ENCODE results near the gene C5orf15. TPM values are rescaled to one million over a fixed set of nuclear protein-coding genes. Genes with fewer than 3 reads are reported as not detected.

C5orf15 gene
- total RNA-seq, 1 experiment from 2014 or later, result 63.2 TPM

- in situ Hi-C loops (cut with HindIII; ENCODE audit: low pct_unique_long_range_greater_than_20kb, low sequenced_read_pairs) (no loop called here), intact Hi-C loops (cut with micrococcal nuclease; ENCODE audit: unreplicated experiment) (no loop called here)
- ChIA-PET CTCF (interaction anchor here (1.0 kb wide), 1 partner anchor 34 kb away, joined by 7 read pairs; no protein-coding TSS in a partner anchor), POLR2A (interaction anchor here (0.6 kb wide), 3 partner anchors 16 to 150 kb away, joined by 3 to 7 read pairs (median 3); no protein-coding TSS in a partner anchor)
- Histone ChIP-seq H3K36me3 (ENCODE audit: control insufficient read depth, insufficient read depth, low read length) (peaks cover 6% of the 10 kb centered on the region; the same call in 1 of the 2 replicates), H3K27ac (ENCODE audit: low read length) (peak overlapping the region; percentile 93), H3K27me3 (ENCODE audit: control insufficient read depth, insufficient read depth, low read length) (no peaks in the 10 kb centered on the region), H3K4me1 (ENCODE audit: control insufficient read depth, insufficient read depth, low read length) (peaks cover 45% of the 10 kb centered on the region), H3K9me3 (ENCODE audit: control insufficient read depth, insufficient read depth, low read depth, low read length) (no peaks in the 10 kb centered on the region), H3K4me3 (ENCODE audit: low read depth in 2 of 2, low read length in 2 of 2) (peak overlapping the region; percentile 79 to 82)
- TSS peak; percentile 89 for BruUV-seq (replicated peaks)
- TF ChIP-seq SIN3A (IDR thresholded peaks at IDR 0.05; ENCODE audit: borderline replicate concordance, insufficient read depth, low read depth, low read length), result no peak
- TF ChIP-seq REST (IDR thresholded peaks at IDR 0.05; ENCODE audit: insufficient read depth in 1 of 2, low read depth in 2 of 2, low read length in 1 of 2), result no peak
- no peak for TF ChIP-seq POLR2AphosphoS5 (IDR thresholded peaks at IDR 0.05; ENCODE audit: low read depth, low read length)
- no peak for TF ChIP-seq TCF7L2 (IDR thresholded peaks at IDR 0.05; ENCODE audit: low read depth, low read length)
- TF ChIP-seq CTCF (IDR thresholded peaks at IDR 0.05), result no peak
- DNase-seq (ENCODE audit: low read depth, low spot score) (no peak), ATAC-seq (peak; percentile 29; the same call in 1 of the 2 replicates)
Observed at GRCh38 chr5:134005417-134006061, 37.1 kb upstream of the C5orf15 start.

- DNase-seq (ENCODE audit: low read depth, low spot score) (no peak), ATAC-seq (peak; percentile 91)
- POLR2A ChIA-PET, result interaction anchor here (0.6 kb wide), 3 partner anchors 17 to 49 kb away, joined by 3 to 11 read pairs (median 3); no protein-coding TSS in a partner anchor
- no TSS peak for BruUV-seq (replicated peaks)
- peaks cover 6% of the 10 kb centered on the region; the same call in 1 of the 2 replicates for H3K36me3 ChIP-seq (ENCODE audit: control insufficient read depth, insufficient read depth, low read length)
- no peaks in the 10 kb centered on the region for H3K9me3 ChIP-seq (ENCODE audit: control insufficient read depth, insufficient read depth, low read depth, low read length)
- H3K4me3 ChIP-seq (ENCODE audit: low read depth in 2 of 2, low read length in 2 of 2), result peak within 1 kb of the TSS; percentile 79 to 82
- intact Hi-C loops (cut with micrococcal nuclease; ENCODE audit: unreplicated experiment) (no loop called here), in situ Hi-C loops (cut with HindIII; ENCODE audit: low pct_unique_long_range_greater_than_20kb, low sequenced_read_pairs) (no loop called here)
- CTCF ChIA-PET, result interaction anchor here (1.0 kb wide), 1 partner anchor 35 kb away, joined by 7 read pairs; no protein-coding TSS in a partner anchor
- H3K4me1 ChIP-seq (ENCODE audit: control insufficient read depth, insufficient read depth, low read length), result peaks cover 52% of the 10 kb centered on the region
- peak within 1 kb of the TSS; percentile 95 for H3K27ac ChIP-seq (ENCODE audit: low read length)
- TF ChIP-seq POLR2AphosphoS5 (IDR thresholded peaks at IDR 0.05; ENCODE audit: low read depth, low read length), result peak; percentile 73
- peak; percentile 39; the same call in 1 of the 2 replicates for TF ChIP-seq SIN3A (IDR thresholded peaks at IDR 0.05; ENCODE audit: borderline replicate concordance, insufficient read depth, low read depth, low read length)
- TF ChIP-seq TCF7L2 (IDR thresholded peaks at IDR 0.05; ENCODE audit: low read depth, low read length), result no peak
- H3K27me3 ChIP-seq (ENCODE audit: control insufficient read depth, insufficient read depth, low read length), result no peaks in the 10 kb centered on the region
Observed at GRCh38 chr5:134004626-134005416, 36.4 kb upstream of the C5orf15 start, which contains the start of gene VDAC1. Gene VDAC1 (minus strand): TSS chr5:134004975. CDS start chr5:133993012, 11,963 bp downstream.
